ENCODE data around the gene SCGB1D1.

Gene SCGB1D1, protein sequence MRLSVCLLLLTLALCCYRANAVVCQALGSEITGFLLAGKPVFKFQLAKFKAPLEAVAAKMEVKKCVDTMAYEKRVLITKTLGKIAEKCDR

DNA sequence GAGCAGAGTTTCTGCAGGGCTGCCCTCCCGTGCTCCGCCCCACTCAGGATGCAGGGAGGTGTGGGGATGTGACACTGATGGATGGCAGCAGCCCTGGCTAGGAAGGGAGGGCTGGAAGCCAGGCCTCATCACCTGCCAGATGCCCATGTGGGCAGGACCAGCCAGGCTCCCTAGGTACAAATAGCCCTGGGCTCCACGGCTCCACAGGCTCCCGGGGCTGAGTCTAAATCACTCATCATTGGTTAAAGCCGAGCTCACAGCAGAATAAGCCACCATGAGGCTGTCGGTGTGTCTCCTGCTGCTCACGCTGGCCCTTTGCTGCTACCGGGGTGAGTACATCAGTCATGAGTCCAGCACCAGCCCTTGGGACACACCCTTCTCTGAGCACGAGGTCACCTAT is at the start of gene SCGB1D1:
TSS of gene SCGB1D1 (plus strand) at position 206 of the 400 bp plus-strand sequence. CDS start at position 275, 69 bp downstream.
- no peak for DNase-seq (ENCODE audit: low read depth in 3 of 3, low spot score in 1 of 3)

DNA sequence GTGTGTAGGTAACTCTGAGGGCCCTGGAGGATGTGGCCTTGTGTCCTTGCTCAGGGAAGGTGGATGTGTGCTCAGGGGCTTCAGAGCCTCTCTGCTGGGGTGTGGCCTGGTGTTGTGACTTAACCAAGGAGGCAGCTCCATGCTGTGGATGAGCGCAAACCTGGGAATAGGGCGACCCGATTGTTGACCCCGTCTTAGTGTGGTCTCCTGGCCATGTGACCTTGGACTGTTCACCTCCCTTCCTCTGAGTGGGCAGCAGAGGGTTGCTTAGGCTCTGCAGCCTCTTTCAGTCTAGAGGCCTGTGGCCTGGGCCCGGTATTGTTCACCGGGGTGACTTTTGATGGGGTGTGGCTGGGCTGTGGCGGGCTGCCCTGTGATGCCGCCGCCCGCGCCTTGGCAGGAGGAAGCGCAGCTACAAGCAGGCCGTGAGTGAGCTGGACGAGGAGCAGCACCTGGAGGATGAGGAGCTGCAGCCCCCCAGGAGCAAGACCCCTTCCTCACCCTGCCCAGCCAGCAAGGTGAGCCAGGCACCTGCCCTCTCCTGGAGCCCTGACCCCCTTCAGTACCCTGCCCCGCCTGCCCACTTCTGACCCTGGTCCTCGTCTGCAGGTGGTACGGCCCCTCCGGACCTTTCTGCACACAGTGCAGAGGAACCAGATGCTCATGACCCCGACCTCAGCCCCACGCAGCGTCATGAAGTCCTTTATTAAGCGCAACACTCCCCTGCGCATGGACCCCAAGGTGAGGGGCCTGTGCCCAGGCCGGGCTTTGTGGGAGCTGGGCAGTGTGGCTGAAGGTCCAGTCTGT is 49.5 kb upstream of the SCGB1D1 start:
- no peak for DNase-seq (ENCODE audit: low read depth in 3 of 3, low spot score in 1 of 3)

DNA sequence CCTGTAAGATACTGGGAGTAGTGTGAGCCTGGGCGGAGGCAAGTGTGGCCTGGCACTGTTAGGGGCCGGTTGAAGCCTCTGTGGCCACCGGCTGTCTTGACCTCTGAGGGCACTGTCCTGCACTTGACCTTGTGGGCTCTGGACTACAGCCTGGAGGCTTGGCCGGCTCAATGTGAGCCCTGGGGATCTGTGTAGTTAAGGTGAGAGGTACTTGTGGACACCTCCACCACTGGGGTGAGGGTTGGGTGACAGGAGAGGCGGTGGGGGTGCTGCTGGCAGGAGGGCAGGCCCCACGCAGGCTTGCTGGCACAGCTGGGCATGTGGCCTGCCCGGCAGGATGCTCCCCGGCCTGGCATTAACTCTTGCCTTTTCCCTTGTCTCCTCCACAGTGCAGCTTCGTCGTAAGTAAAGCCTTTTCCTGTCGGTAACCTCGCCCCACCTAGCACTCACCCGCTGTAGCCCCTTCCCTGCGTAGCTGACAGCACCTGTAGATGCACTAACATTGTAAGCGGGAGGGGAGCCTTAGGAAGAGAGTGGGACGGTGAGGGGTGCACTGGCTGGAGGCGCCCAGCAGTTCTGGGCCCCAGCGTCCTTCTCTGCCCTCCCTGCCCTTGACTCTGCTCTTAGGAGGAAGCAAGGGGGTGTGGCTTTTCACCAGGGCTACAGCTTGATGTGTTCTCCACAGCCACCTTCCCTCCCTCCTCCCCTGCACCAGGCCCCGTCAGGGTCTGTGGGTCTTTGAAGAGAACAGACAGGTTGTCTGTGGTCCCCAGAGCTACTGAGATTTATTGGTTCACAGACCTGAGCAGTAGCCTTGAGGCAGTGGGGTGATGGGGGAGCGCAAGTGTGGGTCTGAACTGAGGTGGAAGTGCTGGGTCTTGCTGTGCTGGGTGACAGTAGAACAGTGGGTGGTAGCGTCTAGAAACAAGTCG is 48.6 kb upstream of the SCGB1D1 start:
- DNase-seq (ENCODE audit: low read depth in 3 of 3, low spot score in 1 of 3): no peak

DNA sequence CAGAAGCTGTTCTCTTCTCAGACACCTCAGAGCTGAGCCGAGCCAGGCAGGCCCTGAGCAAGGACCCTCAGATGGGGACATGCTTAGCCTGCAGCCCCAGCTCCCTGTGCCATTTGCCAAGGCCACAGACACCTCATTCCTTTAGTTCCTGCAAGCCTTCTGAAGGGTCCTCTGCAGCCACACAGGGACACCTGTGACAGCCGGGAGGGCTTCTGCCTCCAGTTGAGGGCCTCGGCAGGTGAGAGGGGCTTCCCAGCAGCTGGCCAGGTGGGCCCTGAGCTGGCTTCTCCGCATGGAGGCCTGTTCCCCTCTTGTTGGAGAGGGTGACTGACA is 48.0 kb upstream of the SCGB1D1 start:
- no peak for DNase-seq (ENCODE audit: low read depth in 3 of 3, low spot score in 1 of 3)

DNA sequence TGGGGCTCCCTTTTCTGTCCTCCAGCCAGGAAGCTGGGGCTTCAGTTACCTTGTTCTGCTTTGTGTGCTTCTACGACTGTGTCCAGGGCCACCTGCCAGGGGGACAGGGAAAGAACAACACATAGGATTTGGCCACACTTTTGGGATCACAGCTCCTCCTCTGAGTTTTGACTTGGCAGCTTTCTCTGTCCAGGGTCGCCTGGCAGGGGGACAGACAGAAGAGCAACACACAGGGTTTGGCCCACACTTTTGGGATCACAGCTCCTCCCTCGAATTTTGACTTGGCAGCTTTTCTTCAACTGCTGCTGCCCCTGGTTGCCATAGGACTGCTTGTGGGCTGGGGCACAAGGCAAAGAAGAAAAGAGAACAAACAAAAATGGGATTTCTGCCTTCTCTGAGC is 47.1 kb upstream of the SCGB1D1 start:
- DNase-seq (ENCODE audit: low read depth in 3 of 3, low spot score in 1 of 3): no peak

DNA sequence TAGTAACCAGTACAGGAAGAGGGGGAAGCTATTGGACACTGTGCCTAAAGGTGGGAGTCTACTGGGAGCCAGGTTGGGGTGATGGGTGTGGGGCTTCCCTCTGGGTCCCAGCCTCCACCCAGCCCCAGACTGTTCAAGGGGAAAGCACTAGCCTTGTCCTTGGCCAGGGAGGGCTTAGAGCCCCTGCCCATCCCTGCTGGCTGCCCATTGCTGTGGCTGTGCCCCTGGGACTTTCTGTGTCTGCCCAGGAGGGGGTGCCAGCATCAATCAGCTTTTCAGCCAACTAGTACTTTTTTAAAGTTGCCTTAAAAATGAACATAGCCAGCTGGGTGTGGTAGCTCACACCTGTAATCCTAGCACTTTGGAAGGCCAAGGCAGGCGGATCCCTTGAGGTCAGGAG is 46.3 kb upstream of the SCGB1D1 start:
- no peak for DNase-seq (ENCODE audit: low read depth in 3 of 3, low spot score in 1 of 3)

DNA sequence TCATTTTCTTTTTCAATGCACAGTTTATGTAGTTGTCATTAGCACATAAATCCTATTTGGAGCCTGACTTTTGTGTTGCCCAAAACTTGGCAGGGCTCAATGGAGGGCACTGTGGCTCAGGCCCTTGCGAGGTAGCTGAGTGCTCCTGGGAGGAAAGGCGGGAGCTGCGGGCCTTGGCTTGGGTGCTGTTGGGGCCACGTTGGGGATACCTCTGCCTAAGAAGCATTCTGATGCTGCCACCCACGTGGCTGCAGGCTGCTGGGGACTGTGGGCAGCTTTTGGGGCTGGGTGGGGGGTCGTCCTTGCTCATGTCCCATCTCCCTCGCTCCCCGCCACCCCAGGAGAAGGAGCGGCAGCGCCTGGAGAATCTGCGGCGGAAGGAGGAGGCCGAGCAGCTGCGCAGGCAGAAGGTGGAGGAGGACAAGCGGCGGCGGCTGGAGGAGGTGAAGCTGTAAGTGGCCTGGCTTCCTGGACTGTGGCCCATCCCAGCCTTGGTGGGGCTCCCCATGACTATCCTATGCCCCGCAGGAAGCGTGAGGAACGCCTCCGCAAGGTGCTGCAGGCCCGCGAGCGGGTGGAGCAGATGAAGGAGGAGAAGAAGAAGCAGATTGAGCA is 45.3 kb upstream of the SCGB1D1 start:
- DNase-seq (ENCODE audit: low read depth in 3 of 3, low spot score in 1 of 3): no peak

DNA sequence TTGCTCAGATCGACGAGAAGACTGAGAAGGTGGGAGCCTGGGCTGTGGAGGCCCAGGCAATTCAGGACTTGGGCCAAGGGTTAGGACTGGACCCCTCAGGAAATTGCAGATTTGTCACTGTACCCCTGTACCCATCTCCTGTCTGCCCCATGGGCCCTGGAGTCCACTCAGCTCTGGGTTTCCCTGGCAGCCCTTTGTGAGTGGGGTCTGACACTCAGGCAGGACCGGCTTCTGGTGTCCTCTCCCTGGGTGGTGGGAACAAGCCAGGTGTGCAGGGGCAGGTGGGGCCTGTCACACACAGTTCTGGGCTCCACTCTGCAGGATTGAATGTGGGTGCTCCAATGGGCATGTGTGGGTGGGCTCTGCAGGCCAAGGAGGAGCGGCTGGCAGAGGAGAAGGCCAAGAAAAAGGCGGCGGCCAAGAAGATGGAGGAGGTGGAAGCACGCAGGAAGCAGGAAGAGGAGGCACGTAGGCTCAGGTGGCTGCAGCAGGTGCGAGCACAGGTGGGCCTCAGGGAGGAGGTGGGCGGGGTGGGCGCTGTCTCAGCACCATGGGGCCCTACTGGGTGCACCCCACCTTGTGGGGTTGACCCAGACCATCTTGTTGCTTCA is 44.6 kb upstream of the SCGB1D1 start:
- DNase-seq (ENCODE audit: low read depth in 3 of 3, low spot score in 1 of 3): no peak

DNA sequence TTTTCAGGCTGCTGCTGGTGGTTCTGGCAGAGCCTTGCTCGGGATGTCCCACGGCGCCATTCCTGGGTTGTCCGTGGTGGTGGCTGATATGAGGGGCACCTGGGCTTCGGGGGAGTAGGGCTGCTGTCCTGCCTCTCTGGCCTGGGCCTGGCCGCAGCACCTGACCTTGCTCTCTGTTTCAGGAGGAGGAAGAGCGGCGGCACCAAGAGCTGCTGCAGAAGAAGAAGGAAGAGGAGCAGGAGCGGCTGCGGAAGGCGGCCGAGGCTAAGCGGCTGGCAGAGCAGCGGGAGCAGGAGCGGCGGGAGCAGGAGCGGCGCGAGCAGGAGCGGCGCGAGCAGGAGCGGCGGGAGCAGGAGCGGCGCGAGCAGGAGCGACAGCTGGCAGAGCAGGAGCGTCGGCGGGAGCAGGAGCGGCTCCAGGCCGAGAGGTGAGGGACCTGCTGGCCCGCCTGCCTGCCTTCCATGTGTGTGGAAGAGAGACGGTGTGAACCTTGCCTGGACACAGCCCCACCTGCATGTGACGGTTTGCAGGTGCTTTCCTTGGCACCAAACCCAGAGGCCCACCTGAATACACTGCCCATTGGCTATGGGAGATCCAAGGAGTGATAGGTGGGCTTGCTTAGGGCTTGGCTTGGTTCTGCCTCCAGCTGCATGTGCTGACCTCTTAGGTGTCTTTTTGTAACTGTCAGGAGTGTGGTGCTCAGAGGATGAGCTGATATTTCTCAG is 43.4 kb upstream of the SCGB1D1 start:
- DNase-seq (ENCODE audit: low read depth in 3 of 3, low spot score in 1 of 3): no peak

DNA sequence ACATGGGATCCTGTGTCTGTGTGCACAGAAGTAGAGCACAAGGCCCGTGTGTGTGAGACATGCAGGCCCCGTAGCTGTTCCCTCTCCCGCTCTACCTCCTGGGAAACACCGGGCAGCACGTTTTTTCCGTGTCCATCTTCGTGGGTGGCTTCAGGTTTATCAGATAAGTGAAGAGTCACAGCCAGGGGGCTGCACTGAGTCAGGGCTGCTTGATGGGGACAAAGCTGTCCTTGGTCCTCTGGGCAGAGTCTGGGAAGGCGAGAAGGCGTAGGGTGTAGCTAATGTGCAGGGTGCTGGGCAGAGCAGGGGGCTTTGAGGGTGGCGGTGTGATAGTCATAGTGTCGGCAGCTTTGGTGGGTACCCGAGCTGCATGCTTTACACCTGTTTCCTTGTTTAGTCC is 42.5 kb upstream of the SCGB1D1 start:
- no peak for DNase-seq (ENCODE audit: low read depth in 3 of 3, low spot score in 1 of 3)

DNA sequence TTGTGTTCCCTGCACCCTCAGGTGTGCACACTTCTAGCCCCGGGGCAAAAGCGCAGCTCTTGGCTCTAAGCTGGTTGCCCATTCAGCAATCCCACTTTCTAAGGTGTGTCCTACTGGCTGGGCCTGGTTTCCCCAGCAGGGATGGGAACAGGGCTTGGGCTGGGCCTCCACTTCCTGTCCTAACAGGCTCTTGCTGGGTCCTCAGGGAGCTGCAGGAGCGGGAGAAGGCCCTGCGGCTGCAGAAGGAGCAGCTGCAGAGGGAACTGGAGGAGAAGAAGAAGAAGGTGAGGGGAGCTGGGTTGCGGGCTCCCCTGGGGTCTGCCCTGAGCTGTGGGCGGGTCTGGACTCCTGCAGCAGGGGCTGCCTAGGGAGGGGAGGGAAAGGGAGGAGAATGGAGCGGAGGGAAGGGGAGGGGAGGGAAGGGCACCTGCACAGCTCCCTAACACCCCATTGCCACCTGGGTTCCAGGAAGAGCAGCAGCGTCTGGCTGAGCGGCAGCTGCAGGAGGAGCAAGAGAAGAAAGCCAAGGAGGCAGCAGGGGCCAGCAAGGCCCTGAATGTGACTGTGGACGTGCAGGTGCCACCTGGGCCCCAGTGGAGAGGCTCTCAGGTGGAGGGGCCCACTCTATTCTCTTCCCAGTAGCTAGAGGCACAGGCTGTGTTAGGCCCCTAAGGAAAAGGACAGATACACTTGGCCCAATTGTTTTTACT is 41.6 kb upstream of the SCGB1D1 start:
- DNase-seq (ENCODE audit: low read depth in 3 of 3, low spot score in 1 of 3): no peak

DNA sequence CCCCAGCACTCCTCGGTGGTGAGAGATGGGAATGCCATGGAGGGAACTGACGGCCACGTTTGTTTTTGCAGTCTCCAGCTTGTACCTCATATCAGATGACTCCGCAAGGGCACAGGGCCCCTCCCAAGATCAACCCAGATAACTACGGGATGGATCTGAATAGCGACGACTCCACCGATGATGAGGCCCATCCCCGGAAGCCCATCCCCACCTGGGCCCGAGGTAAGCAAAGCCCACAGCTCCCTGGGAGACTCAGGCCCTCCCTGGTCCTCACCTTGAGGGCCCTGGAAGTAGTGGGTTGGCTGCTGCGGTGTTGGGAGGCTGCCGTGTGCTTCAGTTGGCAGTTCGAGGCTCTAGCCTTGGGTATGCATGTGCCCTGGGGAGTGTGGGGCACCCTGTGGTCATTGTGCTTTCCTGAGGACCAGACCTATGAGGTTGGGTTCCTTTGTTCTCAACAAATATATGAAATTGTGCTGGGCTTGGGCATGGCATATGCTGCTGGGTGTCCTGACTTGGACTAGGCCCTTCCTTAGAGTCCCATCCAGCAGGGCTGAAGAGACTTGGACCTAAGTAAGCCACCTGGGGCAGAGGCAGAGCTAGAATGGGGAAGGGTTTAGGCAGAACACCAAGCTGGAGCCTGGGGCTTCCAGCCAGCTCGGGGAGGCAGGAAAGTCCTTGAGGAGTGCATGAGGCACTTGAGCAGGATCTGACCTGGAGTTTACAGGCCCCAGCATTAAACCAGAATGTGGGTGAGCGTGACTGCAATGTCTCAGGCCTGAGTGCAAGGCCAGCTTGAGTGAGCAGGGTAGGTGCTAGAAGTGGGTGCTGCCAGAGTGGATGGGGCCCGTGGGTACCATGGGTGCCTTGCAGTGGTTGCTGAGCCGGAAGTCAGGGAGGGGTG is 39.8 kb upstream of the SCGB1D1 start:
- DNase-seq (ENCODE audit: low read depth in 3 of 3, low spot score in 1 of 3): no peak

DNA sequence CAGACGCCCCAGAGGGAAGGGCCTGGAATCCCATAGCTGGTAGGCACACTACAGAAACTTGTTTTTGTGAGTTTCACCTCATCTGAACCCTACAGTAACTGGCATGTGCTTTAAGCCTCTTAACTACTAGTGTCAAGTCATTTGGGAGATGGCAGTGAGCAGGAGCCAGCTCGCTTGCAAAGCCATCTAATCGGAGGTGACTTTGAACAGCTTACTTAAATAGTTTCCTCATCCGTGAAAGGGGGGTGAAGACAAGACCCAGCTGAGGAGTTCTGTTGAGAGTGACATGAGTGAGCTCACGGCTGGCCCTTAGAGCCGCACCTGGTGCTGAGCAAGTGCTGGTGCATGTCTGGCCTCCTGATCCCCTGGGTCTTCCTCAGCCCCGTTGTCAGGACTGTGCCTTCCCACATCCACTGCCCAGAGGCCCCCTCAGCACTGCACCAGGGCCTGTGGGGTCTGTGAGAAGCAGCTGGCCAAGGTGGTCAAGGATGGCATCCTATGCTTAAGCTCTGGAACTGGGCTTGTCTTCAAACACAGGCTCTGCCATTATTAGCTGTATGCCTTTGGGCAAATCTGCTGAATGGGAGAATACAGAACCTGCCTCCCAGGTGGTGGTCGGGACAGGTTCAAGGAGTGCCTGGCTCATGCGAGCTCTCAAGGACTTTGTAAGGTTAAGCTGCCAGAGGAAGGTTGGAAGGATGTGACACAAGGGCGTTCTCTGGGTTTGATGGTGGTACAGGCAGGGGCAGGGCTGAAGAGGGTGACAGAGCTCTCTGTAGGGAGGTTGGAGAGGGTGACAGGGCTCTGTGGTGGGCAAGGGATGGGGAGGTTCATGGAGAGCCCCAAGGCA is 38.9 kb upstream of the SCGB1D1 start:
- DNase-seq (ENCODE audit: low read depth in 3 of 3, low spot score in 1 of 3): no peak

DNA sequence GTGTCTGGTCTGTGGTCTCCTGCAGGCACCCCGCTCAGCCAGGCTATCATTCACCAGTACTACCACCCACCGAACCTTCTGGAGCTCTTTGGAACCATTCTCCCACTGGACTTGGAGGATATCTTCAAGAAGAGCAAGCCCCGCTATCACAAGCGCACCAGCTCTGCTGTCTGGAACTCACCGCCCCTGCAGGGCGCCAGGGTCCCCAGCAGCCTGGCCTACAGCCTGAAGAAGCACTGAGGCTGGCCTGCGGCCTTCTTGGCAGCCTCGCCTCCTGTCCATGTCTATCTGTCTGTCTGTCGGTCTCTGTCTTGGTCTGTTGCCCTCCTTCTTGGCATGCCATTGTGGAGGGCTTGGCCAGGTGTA is 38.3 kb upstream of the SCGB1D1 start:
- no peak for DNase-seq (ENCODE audit: low read depth in 3 of 3, low spot score in 1 of 3)

DNA sequence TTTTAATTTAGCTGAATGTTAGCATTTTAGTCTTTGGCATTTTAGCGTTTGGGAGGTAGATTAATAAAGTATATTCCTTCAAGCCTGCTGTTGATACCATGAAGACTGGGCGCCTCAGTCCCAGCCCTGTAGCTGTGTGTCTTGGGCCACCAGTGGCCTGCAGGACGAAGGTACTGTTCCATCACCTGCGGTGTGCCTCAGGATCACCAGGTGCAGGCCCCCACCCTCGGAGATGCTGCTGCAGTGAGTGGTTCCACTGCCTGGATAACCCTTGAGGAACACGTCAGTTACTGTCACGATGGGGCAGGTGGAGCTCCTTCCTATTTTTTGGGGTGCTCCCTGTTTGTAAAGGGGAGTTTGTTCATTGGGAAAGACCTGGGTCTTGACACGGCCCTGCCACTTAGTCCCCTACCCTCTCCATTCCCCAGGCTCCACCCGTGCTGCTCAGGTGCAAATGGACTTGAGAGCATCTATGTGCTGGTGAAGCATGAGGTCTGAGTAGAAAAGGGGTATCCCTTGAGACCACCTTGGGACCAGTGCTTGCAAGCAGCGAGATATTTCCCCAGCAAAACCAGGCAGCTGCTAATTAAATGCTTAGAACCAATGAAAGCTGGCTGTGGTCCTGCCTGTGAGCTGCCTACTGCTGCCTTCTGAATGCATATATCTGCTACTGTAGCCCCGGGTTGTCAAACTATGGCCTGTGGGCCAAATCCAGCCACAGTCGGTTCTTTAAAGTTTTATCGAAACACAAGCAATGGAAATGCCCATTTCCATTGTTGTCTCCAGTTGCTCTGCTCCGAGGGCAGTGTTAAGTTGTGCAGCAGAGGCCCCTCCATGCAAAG is 37.5 kb upstream of the SCGB1D1 start:
- no peak for DNase-seq (ENCODE audit: low read depth in 3 of 3, low spot score in 1 of 3)

DNA sequence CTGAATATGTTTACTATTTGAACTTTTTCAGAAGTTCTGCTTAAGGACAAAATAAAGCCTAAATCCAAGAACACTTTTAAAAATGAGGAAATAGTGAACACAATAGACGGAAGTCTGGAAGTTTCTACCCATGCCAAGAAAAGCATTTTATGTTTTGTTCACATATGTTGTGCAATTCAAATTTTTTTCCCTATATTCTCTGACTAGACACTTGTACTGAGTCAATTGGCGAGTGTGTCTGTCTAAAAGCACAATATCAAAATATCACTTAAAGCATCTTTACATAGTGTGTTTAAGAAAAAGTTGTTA is 37.0 kb upstream of the SCGB1D1 start:
- DNase-seq (ENCODE audit: low read depth in 3 of 3, low spot score in 1 of 3): no peak

DNA sequence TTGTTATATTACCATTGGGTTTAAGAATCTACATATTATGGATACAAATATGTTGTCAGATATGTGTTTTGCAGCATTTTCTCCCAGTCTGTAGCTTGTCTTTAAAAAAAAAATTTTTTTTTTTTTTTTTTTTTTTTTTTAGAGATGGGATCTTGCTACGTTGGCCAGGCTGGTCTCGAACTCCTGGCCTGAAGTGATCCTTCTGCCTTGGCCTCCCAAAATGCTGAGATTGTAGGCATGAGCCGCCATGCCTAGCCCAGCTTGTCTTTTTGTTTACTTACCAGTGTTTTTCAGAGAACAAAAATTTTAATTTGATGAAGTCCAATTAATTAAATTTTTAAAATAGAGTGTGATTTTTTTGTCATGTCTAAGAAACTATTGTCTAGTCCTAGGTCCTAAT is 36.4 kb upstream of the SCGB1D1 start:
- no peak for DNase-seq (ENCODE audit: low read depth in 3 of 3, low spot score in 1 of 3)
